Gastroesophageal sphincter (tissue), 4 donors: ENCODE results near the gene ZC3H14. TPM values are rescaled to one million over a fixed set of nuclear protein-coding genes. Genes with fewer than 3 reads are reported as not detected.

Experiments
- ATAC-seq: fragments of 150-250 bp; one replicate; pipeline ENCODE4 v1.9.1; 2016; ENCODE audit warnings: mild to moderate bottlenecking, moderate library complexity
- H3K27ac ChIP-seq, 4 donors: fragments of 200-600 bp; sonication (generic) in 3 of 4; 1 replicate in 3 of 4; 2 replicates in 1 of 4; pipeline ENCODE4 v1.5.1; 2016 to 2019
- H3K27me3 ChIP-seq: fragments of 200-600 bp; sonication (generic); one replicate; pipeline ENCODE4 v1.5.1; 2019
- H3K36me3 ChIP-seq, 2 donors: fragments of 200-600 bp; sonication (generic); one replicate each; pipeline ENCODE4 v1.5.1; 2019; ENCODE audit warnings: control low read depth in 1 of 2
- H3K4me1 ChIP-seq, 3 donors: fragments of 200-600 bp; sonication (generic); 1 replicate in 2 of 3; 2 replicates in 1 of 3; pipeline ENCODE4 v1.5.1; 2016 to 2019; ENCODE audit warnings: control low read depth in 2 of 3
- H3K4me3 ChIP-seq, 2 donors: fragments of 200-600 bp; sonication (generic); one replicate each; pipeline ENCODE4 v1.5.1; 2019; ENCODE audit warnings: mild to moderate bottlenecking in 1 of 2, moderate library complexity in 1 of 2
- H3K9me3 ChIP-seq, 3 donors: fragments of 200-600 bp; sonication (generic); one replicate each; pipeline ENCODE4 v1.5.1; 2017 to 2019; ENCODE audit warnings: control low read depth in 2 of 3
- CTCF ChIP-seq, 4 experiments: fragments of 200-600 bp in 2 of 4; fragments of 450-650 bp in 2 of 4; sonication (generic) in 1 of 4; IDR thresholded peaks; one replicate each; pipeline ENCODE4 v1.5.1; 2017 to 2019; ENCODE audit warnings: antibody characterized with exemption in 4 of 4, mild to moderate bottlenecking in 2 of 4, moderate library complexity in 2 of 4
- EP300 ChIP-seq: sonication (generic); formaldehyde crosslinking; IDR thresholded peaks from one replicate; pipeline ENCODE4 v1.6.1; 2017; ENCODE audit warnings: antibody characterized with exemption, mild to moderate bottlenecking
- POLR2A ChIP-seq, 2 donors: fragments of 450-650 bp; IDR thresholded peaks; one replicate each; pipeline ENCODE4 v1.6.1; 2017; ENCODE audit warnings: antibody characterized with exemption in 2 of 2, mild to moderate bottlenecking in 2 of 2, moderate library complexity in 1 of 2
- POLR2AphosphoS5 ChIP-seq: sonication (generic); formaldehyde crosslinking; IDR thresholded peaks from one replicate; pipeline ENCODE4 v1.6.1; 2017; ENCODE audit warnings: antibody characterized with exemption
- WGBS, 2 donors: methylation state at CpG; one replicate each; pipeline ENCODE4 v1.1.5; 2018; ENCODE audit warnings: low coverage in 1 of 2; 5-methylcytosine and 5-hydroxymethylcytosine counted together
- total RNA-seq, 4 donors: library from RNA; depleted of rRNA; stranded (reverse); fragments of >200 nt; gene quantifications; one replicate each; pipeline ENCODE4 v1.1.0, GENCODE V29; 2016

Gene ZC3H14
- total RNA-seq, 4 donors from 2014 or later, result 59.1 to 84.5 (median 72.3) TPM

GRCh38 chr14:88542857-88543795 is 19.7 kb upstream of the ZC3H14 start:
- TF ChIP-seq EP300 (no peak), CTCF (IDR thresholded peaks at IDR 0.05) (no peak), POLR2AphosphoS5 (no peak), POLR2A (IDR thresholded peaks at IDR 0.05) (no peak)
- Histone ChIP-seq H3K36me3 (peaks cover 0 to 41% of the 10 kb centered on the region in 2 donors), H3K27me3 (no peaks in the 10 kb centered on the region), H3K9me3 (no peaks in the 10 kb centered on the region), H3K27ac (no peak overlapping the region), H3K4me3 (no peak overlapping the region), H3K4me1 (peaks cover 0 to 21% (median 0%) of the 10 kb centered on the region in 3 donors)
- ATAC-seq, result no peak
- WGBS, 2 donors, result 85 to 89% methylated on average over 6 of the region's 6 CpGs

- TF ChIP-seq CTCF (IDR thresholded peaks at IDR 0.05) (no peak), POLR2AphosphoS5 (no peak), POLR2A (IDR thresholded peaks at IDR 0.05) (no peak), EP300 (no peak)
- Histone ChIP-seq H3K9me3 (no peaks in the 10 kb centered on the region), H3K4me3 (no peak overlapping the region), H3K4me1 (peaks cover 0 to 33% (median 0%) of the 10 kb centered on the region in 3 donors), H3K27ac (no peak overlapping the region), H3K27me3 (no peaks in the 10 kb centered on the region), H3K36me3 (peaks cover 0 to 63% of the 10 kb centered on the region in 2 donors)
- no peak for ATAC-seq
- WGBS, 2 donors, result 89 to 100% methylated on average over 3 of the region's 3 CpGs
These were observed 17.6 kb upstream of the ZC3H14 start for GRCh38 chr14:88545256-88545655.

- H3K4me1 ChIP-seq, result peaks cover 0 to 45% (median 3%) of the 10 kb centered on the region in 3 donors
- H3K9me3 ChIP-seq, result no peaks in the 10 kb centered on the region
- no peak overlapping the region for H3K4me3 ChIP-seq
- WGBS, 2 donors, result 62 to 67% methylated on average over 4 of the region's 4 CpGs
- H3K36me3 ChIP-seq, result peaks cover 0 to 65% of the 10 kb centered on the region in 2 donors
- TF ChIP-seq POLR2AphosphoS5 (no peak), POLR2A (IDR thresholded peaks at IDR 0.05) (no peak), EP300 (no peak), CTCF (IDR thresholded peaks at IDR 0.05) (no peak)
- H3K27ac ChIP-seq, result no peak overlapping the region
- H3K27me3 ChIP-seq, result no peaks in the 10 kb centered on the region
- ATAC-seq, result no peak
These were observed 16.0 kb upstream of the ZC3H14 start for GRCh38 chr14:88546621-88547385.

- no peak overlapping the region for H3K4me3 ChIP-seq
- no peak overlapping the region for H3K27ac ChIP-seq
- peaks cover 0 to 51% (median 3%) of the 10 kb centered on the region in 3 donors for H3K4me1 ChIP-seq
- no peaks in the 10 kb centered on the region for H3K27me3 ChIP-seq
- 60 to 86% methylated on average over 2 to 3 of the region's 3 CpGs for WGBS, 2 donors
- no peaks in the 10 kb centered on the region for H3K9me3 ChIP-seq
- TF ChIP-seq CTCF (IDR thresholded peaks at IDR 0.05), result no peak
- TF ChIP-seq POLR2A (IDR thresholded peaks at IDR 0.05), result no peak
- TF ChIP-seq EP300, result no peak
- TF ChIP-seq POLR2AphosphoS5, result no peak
- peaks cover 0 to 65% of the 10 kb centered on the region in 2 donors for H3K36me3 ChIP-seq
- no peak for ATAC-seq
These were observed 15.5 kb upstream of the ZC3H14 start for GRCh38 chr14:88547386-88547780.
